Calu3 (cell line): ENCODE measurements around the gene RAB13. TPM values are rescaled to one million over a fixed set of nuclear protein-coding genes. Genes with fewer than 3 reads are reported as not detected.
A peak's percentile ranks its signal among the peaks of the same experiment; 100 is the strongest.

Source experiments
- BruUV-seq: library from RNA; stranded (reverse); fragments of 400-500 nt; replicated peaks from 2 replicates; lab custom pipeline; 2021; lab: Mats Ljungman, UMichigan
- CTCF ChIA-PET: fragments of 300-600 bp; sonication (Branson Sonifier 250); formaldehyde crosslinking; loops from one replicate; lab custom pipeline; 2022; ENCODE audit warnings: antibody characterized with exemption; lab: Charles Lee
- DNase-seq: peaks from one replicate; pipeline ENCODE4 v3.0.0; 2022
- H3K27ac Mint-ChIP-seq: one replicate; pipeline ENCODE4 v1.8.0; 2022; ENCODE audit warnings: mixed read lengths; ENCODE audit not compliant: unreplicated experiment
- H3K27me3 Mint-ChIP-seq: one replicate; pipeline ENCODE4 v1.8.0; 2022; ENCODE audit warnings: mixed read lengths; ENCODE audit not compliant: unreplicated experiment
- H3K36me3 Mint-ChIP-seq: one replicate; pipeline ENCODE4 v1.8.0; 2022; ENCODE audit warnings: mild to moderate bottlenecking, moderate library complexity, mixed read lengths; ENCODE audit not compliant: insufficient read depth, unreplicated experiment
- H3K4me1 Mint-ChIP-seq: one replicate; pipeline ENCODE4 v1.8.0; 2022; ENCODE audit warnings: mild to moderate bottlenecking, low read depth, mixed read lengths; ENCODE audit not compliant: unreplicated experiment
- H3K4me3 Mint-ChIP-seq: one replicate; pipeline ENCODE4 v1.8.0; 2022; ENCODE audit warnings: mild to moderate bottlenecking, low read depth, moderate library complexity, mixed read lengths; ENCODE audit not compliant: unreplicated experiment
- H3K9me3 Mint-ChIP-seq: one replicate; pipeline ENCODE4 v1.8.0; 2022; ENCODE audit warnings: low read depth, mixed read lengths; ENCODE audit not compliant: unreplicated experiment
- CTCF ChIP-seq: fragments of 200-600 bp; IDR thresholded peaks from one replicate; pipeline ENCODE4 v1.8.0; 2022; ENCODE audit warnings: antibody characterized with exemption; ENCODE audit not compliant: unreplicated experiment
- intact Hi-C: fragments of 100-400 bp; cut with micrococcal nuclease; formaldehyde crosslinking; loops from one replicate; pipeline ENCODE4 v1.10.0; 2022; ENCODE audit not compliant: unreplicated experiment
- total RNA-seq: library from RNA; stranded (reverse); gene quantifications from 2 replicates; pipeline ENCODE4 v1.2.3, GENCODE V29; 2022

The RAB13 gene
- total RNA-seq, 1 experiment from 2014 or later, result 95.0 TPM

GRCh38 chr1:153963030-153963849 is 22.9 kb downstream of the RAB13 start, which contains the start of gene SLC39A1:
Gene SLC39A1, minus strand, starts transcription at chr1:153963537. Its CDS starts 822 bp downstream, at chr1:153962715.
- DNase-seq, result peak; percentile 99
- peaks cover 48% of the 10 kb centered on the region for H3K4me1 Mint-ChIP-seq
- intact Hi-C loops, result no loop called here
- no peak for TF ChIP-seq CTCF
- CTCF ChIA-PET, result interaction anchor here (0.6 to 2.3 kb wide), 10 partner anchors 10 to 329 kb away, joined by 3 to 9 read pairs (median 4); partner anchors contain the start of genes CHTOP, DENND4B, GATAD2B and JTB
- H3K4me3 Mint-ChIP-seq, result peak within 1 kb of the TSS; percentile 79
- no peaks in the 10 kb centered on the region for H3K9me3 Mint-ChIP-seq
- H3K27me3 Mint-ChIP-seq, result no peaks in the 10 kb centered on the region
- H3K27ac Mint-ChIP-seq, result peak within 1 kb of the TSS; percentile 79
- BruUV-seq, result TSS peak; percentile 37
- H3K36me3 Mint-ChIP-seq, result peaks cover 75% of the 10 kb centered on the region

GRCh38 chr1:153962088-153963029 is 23.8 kb downstream of the RAB13 start:
- Mint-ChIP-seq H3K27me3 (no peaks in the 10 kb centered on the region), H3K27ac (peak overlapping the region; percentile 79), H3K36me3 (peaks cover 75% of the 10 kb centered on the region), H3K4me3 (peak overlapping the region; percentile 79), H3K4me1 (peaks cover 42% of the 10 kb centered on the region), H3K9me3 (no peaks in the 10 kb centered on the region)
- DNase-seq, result peak; percentile 41
- TF ChIP-seq CTCF, result no peak
- CTCF ChIA-PET, result interaction anchor here (0.7 to 2.3 kb wide), 5 partner anchors 9 to 165 kb away, joined by 3 to 9 read pairs (median 5); partner anchors contain the start of genes DENND4B and RPS27
- BruUV-seq, result no TSS peak
- intact Hi-C loops, result no loop called here

- intact Hi-C loops, result no loop called here
- TF ChIP-seq CTCF, result no peak
- CTCF ChIA-PET, result no interaction called here
- Mint-ChIP-seq H3K4me3 (peak overlapping the region; percentile 79), H3K4me1 (peaks cover 50% of the 10 kb centered on the region), H3K27me3 (no peaks in the 10 kb centered on the region), H3K36me3 (peaks cover 67% of the 10 kb centered on the region), H3K27ac (no peak overlapping the region), H3K9me3 (no peaks in the 10 kb centered on the region)
- no TSS peak for BruUV-seq
- no peak for DNase-seq
Observed at GRCh38 chr1:153961421-153961820, 24.7 kb downstream of the RAB13 start.

- Mint-ChIP-seq H3K4me3 (no peak overlapping the region), H3K27ac (no peak overlapping the region), H3K36me3 (peaks cover 59% of the 10 kb centered on the region), H3K9me3 (no peaks in the 10 kb centered on the region), H3K27me3 (no peaks in the 10 kb centered on the region), H3K4me1 (peaks cover 41% of the 10 kb centered on the region)
- intact Hi-C loops, result no loop called here
- no TSS peak for BruUV-seq
- CTCF ChIA-PET, result no interaction called here
- no peak for TF ChIP-seq CTCF
- DNase-seq, result no peak
Observed at GRCh38 chr1:153960206-153960605, 25.9 kb downstream of the RAB13 start.
